HG02885 (cell line): ENCODE results near the gene OPRL1.

ENCODE experiments used
- ATAC-seq: cut with Tn5 transposase; IDR thresholded peaks from one replicate; pipeline ENCODE4 v1.9.1; 2021; ENCODE audit warnings: mild to moderate bottlenecking; ENCODE audit not compliant: unreplicated experiment, poor library complexity

The OPRL1 gene

GRCh38 chr20:64080013-64080812 lies at the start of gene OPRL1:
Gene OPRL1 (plus strand): TSS chr20:64080082. CDS start chr20:64092721, 12,639 bp downstream.
- ATAC-seq, result no peak

DNA sequence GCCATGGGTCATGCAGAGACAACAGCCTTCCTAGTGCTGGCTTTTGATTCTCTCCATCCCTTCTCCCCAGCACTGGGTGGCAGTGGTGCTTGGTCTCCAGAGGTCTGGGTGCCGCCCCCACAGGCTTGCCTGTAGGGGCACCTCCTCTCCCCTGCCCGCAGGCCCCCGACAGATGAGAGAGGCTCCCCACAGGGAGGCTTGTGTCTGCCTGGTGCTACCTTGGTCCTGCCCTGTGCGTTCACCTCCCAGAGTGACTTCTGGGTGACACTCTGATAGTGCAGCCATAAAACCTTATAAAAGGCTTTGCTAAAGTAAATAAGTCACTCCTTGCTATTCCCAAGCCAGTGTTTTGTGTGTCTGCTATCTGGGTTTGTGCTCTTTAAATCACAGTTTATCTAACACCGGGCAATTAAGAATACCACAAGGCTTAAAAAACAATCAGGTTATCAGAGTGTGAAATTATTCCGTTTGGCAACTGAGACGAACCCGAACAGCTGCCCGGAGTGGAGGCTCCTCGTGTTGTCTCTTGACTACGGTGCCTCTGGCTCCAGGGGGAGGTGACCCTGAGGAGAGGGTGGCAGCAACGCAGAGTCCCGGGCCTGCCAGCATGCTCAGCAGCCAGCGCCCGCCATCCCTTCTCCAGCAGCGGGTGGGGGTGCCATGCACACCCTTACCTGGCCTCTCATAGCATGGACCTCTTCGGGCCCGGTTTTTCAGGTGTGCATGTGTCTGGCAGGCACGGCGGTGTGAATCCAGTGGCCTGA lies 49.3 kb upstream of the OPRL1 start:
- no peak for ATAC-seq

DNA sequence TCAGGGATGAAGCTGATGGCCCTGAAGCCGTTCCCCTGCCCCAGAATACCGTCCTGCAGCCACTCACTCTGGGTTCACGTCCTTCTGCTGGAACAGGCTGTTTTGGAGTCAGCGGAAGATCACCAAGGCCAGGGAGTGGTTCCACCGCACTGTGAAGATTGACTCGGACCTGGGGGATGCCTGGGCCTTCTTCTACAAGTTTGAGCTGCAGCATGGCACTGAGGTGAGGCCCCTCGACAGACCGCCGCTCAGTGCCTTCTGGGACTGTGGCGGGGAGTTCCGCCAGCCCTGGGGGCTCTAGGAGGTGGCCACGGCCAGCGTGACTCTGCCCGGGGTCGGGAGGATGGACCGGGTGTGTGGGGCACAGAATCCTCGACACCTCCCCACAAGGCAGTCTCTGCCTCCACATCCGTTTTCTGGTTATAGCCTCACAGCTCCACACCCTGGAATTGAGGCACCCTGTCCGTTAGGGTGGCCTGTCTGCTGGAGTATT lies 48.0 kb upstream of the OPRL1 start:
- ATAC-seq, result no peak

GRCh38 chr20:64032706-64033624 lies 46.9 kb upstream of the OPRL1 start:
- no peak for ATAC-seq

- no peak for ATAC-seq
Observed at GRCh38 chr20:64033981-64034493, 45.8 kb upstream of the OPRL1 start.

DNA sequence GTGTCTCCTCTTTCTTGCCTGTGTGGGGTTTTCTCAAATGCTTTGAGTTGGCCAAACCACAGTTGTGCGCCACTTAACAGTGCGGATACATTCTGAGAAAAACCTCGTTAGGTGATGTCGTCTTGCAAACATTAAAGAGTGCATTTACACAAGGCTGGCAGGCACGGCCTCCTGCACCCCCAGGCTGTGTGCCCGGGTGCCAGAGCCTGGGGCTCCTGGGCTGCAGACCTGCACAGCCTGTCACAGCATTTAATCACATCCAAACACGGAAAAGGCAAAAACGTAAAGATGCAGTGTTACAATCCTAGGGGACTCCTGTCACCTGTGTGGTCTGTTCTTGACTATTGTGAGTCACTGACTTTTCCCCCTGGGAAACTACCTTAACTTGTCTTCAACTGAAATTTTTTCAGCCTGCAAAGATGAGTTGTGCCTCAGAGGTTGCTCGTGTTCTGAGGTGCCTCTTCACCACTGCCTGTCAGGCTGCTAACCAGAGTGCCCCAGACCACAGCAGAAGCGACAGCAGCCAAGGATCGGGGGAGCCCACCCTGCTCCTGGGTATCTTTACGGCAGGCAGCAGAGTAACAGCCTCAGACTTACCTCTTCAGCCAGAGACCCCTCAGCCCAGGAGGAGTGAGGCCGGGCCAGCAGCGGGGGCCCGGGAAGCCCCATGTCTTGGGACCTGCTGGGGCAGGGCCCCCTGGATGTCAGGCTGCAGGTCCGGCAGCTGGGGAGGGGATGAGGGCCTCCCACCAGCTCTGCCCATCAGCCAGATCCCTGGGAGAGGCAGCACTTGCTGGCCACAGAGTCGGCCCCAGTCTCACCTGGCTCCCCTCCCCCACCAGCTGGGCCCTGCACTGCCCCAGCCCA lies 44.6 kb upstream of the OPRL1 start:
- ATAC-seq, result no peak

DNA sequence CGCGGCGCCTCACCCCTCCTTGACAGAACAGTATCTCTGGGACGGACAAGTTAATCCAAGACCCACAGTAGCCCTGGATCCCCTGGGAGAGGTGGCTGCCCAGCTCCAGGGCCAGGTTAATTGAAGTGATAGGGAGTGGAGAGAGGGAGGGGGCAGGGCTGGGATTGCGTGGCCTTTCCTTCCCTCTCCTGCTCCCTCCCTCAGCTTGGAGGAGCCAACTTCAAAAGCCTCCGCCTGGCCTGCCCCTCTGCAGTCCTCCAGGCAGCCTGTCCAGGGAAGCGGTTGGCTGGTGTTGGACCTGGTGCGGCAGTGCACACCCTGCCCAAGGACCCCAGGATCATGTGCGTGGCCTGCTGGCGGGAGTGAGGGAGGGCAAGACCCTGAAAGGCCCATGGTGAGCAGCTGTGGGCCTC lies 43.9 kb upstream of the OPRL1 start, which contains the start of gene C20orf204:
C20orf204 (plus strand) TSS at position 250 of the 413 bp plus-strand sequence; CDS start at position 392, 142 bp downstream.
- ATAC-seq, result no peak

- ATAC-seq, result no peak
Observed at GRCh38 chr20:64036346-64037198, 43.3 kb upstream of the OPRL1 start.

DNA sequence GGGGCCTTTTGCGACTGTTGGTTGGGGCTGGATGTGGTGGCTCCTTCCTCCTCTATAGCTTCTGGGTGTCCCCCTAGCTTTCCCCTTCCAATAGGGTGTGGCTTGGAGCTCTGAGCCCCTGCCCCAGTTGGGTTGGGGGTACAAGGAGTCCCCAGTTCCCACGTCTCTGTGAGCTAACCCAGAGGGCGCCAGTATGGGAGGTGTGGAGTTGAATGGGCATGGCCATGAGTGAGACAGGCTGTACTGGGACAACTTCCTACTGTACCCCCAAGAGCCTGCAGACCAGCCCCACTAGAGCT lies 42.7 kb upstream of the OPRL1 start:
- ATAC-seq, result no peak

DNA sequence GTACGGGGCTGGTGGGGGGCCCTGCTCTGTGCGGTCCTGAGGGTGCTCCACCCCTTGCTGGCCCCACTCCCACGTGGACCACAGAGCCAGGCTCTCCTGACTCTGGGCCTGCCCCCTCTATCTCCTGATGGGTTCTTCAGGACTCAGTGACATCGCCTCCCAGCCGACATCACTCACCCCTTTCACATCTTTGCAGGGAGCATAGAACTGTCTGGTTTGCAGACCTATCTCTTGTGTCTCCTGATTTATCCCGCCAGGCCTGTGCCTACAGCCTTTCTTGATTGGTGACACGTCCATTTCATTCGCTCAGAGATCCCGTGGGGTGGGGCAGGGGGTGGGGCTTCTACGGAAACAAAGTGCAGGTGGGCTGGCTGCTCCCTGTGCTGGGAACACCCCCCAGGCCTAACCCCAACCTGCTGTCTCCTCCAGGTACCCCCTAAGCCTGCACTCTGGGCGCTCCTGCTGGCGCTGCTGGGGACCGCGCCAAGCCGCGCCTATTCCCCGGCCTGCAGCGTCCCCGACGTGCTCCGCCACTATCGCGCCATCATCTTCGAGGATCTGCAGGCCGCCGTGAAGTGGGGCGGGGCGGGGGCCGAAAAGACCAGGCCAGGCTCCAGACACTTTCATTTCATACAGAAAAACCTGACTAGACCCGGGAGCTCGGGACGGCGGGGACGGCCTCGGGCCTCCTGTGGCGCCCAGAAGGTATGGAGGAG lies 42.2 kb upstream of the OPRL1 start:
- ATAC-seq, result no peak

- peak; percentile 34 for ATAC-seq
Observed at GRCh38 chr20:64038224-64038564, 41.7 kb upstream of the OPRL1 start.

- ATAC-seq, result peak; percentile 56
Observed at GRCh38 chr20:64038565-64039292, 41.2 kb upstream of the OPRL1 start.

DNA sequence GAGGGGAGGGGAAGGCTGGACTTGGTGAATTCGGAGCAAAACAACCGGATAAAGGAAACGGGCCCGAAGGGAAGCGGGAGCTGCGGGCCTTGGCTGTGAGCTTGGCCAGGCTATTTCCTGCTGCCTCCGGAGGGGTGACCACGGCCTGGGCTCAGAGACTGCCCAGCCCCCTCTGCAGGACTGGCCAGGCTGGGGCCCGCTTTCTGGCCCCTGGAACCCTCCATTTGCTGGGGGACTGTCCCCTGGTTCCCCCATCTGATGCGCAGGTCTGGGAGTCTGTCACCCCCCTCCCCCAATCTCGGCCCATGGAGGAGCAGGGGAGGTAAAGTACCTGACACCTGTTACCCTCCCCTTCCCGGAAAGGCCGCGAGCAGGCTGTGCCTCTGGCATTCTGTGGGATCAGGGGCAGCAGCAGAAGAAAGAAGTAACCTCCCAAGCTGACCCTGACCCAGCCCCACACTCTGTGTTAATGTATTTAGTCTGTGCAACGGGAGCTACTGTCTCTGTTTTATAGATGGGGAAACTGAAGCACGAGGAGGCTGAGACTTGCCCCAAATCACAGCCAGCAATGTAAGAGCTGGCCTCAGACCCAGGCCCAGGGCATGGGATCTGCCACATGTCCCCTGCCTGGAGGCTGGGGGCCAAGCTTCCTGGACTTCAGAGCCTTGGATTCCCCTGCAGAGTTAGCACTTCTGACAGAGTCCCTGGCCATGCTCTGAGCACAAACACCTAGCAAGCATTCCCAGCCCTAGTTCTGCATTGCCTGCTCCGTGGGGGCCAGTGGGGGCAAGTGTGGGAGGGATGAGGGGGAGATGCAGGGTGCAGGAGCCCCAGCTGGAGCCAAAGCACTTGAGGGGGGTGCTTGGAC lies 40.4 kb upstream of the OPRL1 start:
- no peak for ATAC-seq

DNA sequence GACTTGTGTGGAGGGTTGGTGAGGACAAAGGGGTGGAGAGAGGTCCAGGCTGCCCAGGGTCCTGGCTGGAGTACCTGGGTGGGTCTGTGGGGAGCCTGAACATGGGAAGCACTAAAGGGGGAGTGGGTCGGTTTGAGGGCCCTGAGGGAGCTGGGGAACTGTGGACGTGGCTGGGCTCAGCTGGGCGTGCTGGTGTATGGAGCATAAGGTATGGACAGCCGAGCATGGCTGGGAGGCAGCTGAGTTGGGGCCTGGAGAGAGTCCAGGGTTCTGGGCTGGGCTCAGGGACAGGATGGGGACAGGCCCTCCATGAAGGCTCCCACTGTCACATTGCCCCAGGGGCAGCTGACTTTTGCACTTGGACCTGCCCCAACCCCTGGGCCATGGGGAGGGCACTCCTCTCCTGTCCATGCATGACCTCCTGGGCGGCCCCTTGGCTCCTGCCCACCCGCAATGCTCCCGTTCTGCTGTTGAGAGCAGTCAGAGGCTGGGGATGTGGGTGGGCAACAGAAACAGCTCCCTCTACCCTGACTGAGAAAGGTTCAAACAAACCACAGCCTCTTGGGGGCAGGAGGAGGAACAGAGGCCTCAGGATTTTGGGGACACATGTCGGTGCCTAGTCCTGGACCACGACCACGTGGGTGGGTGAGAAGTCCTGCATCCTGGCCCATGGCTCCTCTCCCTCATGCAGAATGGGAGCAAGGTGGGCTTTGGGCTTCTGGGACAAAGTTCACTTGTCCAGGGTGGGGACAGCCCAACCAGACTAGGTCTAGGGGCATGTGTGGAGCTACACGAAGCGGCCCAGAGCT lies 39.4 kb upstream of the OPRL1 start:
- ATAC-seq, result no peak

- no peak for ATAC-seq
Observed at GRCh38 chr20:64041040-64041780, 38.7 kb upstream of the OPRL1 start.
